Globus pallidus (tissue), 1 donor: ENCODE measurements around the gene LDB2.

ENCODE experiments used
- DNase-seq: peaks from one replicate; pipeline ENCODE4 v3.0.0-alpha.2; 2015; ENCODE audit warnings: low spot score

Gene LDB2

GRCh38 chr4:16483540-16483939 lies 414.9 kb downstream of the LDB2 start:
- no peak for DNase-seq

GRCh38 chr4:16480011-16480410 lies 418.4 kb downstream of the LDB2 start:
- no peak for DNase-seq

- no peak for DNase-seq
Observed at GRCh38 chr4:16472537-16472936, 425.9 kb downstream of the LDB2 start.

GRCh38 chr4:16467061-16467460 lies 431.4 kb downstream of the LDB2 start:
- no peak for DNase-seq

- no peak for DNase-seq
Observed at GRCh38 chr4:16466581-16466980, 431.9 kb downstream of the LDB2 start.

- no peak for DNase-seq
Observed at GRCh38 chr4:16464651-16465050, 433.8 kb downstream of the LDB2 start.

GRCh38 chr4:16462656-16463055 lies 435.8 kb downstream of the LDB2 start:
- no peak for DNase-seq

GRCh38 chr4:16461362-16461761 lies 437.1 kb downstream of the LDB2 start:
- DNase-seq = no peak

- no peak for DNase-seq
Observed at GRCh38 chr4:16457944-16458343, 440.5 kb downstream of the LDB2 start.
